T-helper 2 cell treated with Interferon-gamma antibody and Interleukin-4, amounts not matched to agents 5 μg/mL and 100 μg/mL, for 36 hours (primary cell): ENCODE data around the gene CPPED1.
"Not testable (repeated sequence)": the region's sequence is repeated elsewhere in the genome, so short reads cannot be mapped to it uniquely, and the experiment has no call there.

Experiments
- DNase-seq: peaks from one replicate; pipeline ENCODE4 v3.0.0; 2021; ENCODE audit warnings: low spot score
- H3K27ac Mint-ChIP-seq: one replicate; pipeline ENCODE4 v1.8.0; 2021; ENCODE audit warnings: mild to moderate bottlenecking, mixed read lengths
- H3K27me3 Mint-ChIP-seq: one replicate; pipeline ENCODE4 v1.8.0; 2021; ENCODE audit warnings: low read depth, mixed read lengths
- H3K36me3 Mint-ChIP-seq: one replicate; pipeline ENCODE4 v1.8.0; 2021; ENCODE audit warnings: low read depth, mixed read lengths
- H3K4me1 Mint-ChIP-seq: one replicate; pipeline ENCODE4 v1.8.0; 2021; ENCODE audit warnings: low read depth, mixed read lengths
- H3K4me3 Mint-ChIP-seq: one replicate; pipeline ENCODE4 v1.8.0; 2022; ENCODE audit warnings: mild to moderate bottlenecking, moderate library complexity, mixed read lengths
- H3K9me3 Mint-ChIP-seq: one replicate; pipeline ENCODE4 v1.8.0; 2021; ENCODE audit warnings: mixed read lengths

CPPED1 gene

GRCh38 chr16:12794486-12795387, 8.9 kb downstream of the CPPED1 start:
- H3K36me3 Mint-ChIP-seq: peaks cover 18% of the 10 kb centered on the region
- peaks cover 4% of the 10 kb centered on the region for H3K4me1 Mint-ChIP-seq
- no peak overlapping the region for H3K27ac Mint-ChIP-seq
- H3K4me3 Mint-ChIP-seq: no peak overlapping the region
- peaks cover 5% of the 10 kb centered on the region for H3K9me3 Mint-ChIP-seq
- DNase-seq: no peak
- no peaks in the 10 kb centered on the region for H3K27me3 Mint-ChIP-seq

GRCh38 chr16:12793865-12794240, 9.8 kb downstream of the CPPED1 start:
- Mint-ChIP-seq H3K4me3 (no peak overlapping the region), H3K4me1 (peaks cover 2% of the 10 kb centered on the region), H3K27ac (no peak overlapping the region)

GRCh38 chr16:12793120-12793864, 10.4 kb downstream of the CPPED1 start:
- H3K27me3 Mint-ChIP-seq: no peaks in the 10 kb centered on the region
- DNase-seq: no peak
- peaks cover 26% of the 10 kb centered on the region for H3K36me3 Mint-ChIP-seq
- H3K27ac Mint-ChIP-seq: no peak overlapping the region
- H3K9me3 Mint-ChIP-seq: peaks cover 5% of the 10 kb centered on the region
- H3K4me3 Mint-ChIP-seq: no peak overlapping the region
- no peaks in the 10 kb centered on the region for H3K4me1 Mint-ChIP-seq

More at GRCh38 chr16:12793865-12794240, 9.8 kb downstream of the CPPED1 start:
- Mint-ChIP-seq H3K36me3 (peaks cover 23% of the 10 kb centered on the region), H3K27me3 (no peaks in the 10 kb centered on the region), H3K9me3 (peaks cover 5% of the 10 kb centered on the region)
- no peak for DNase-seq

- H3K4me1 Mint-ChIP-seq, H3K27ac Mint-ChIP-seq, H3K27me3 Mint-ChIP-seq, H3K9me3 Mint-ChIP-seq, H3K4me3 Mint-ChIP-seq, DNase-seq: not testable (repeated sequence)
- H3K36me3 Mint-ChIP-seq: peaks cover 26% of the 10 kb centered on the region
Observed at GRCh38 chr16:12792528-12792927, 11.2 kb downstream of the CPPED1 start.

GRCh38 chr16:12791340-12791739, 12.3 kb downstream of the CPPED1 start:
- Mint-ChIP-seq H3K4me3 (no peak overlapping the region), H3K27ac (no peak overlapping the region), H3K9me3 (peaks cover 8% of the 10 kb centered on the region), H3K4me1 (no peaks in the 10 kb centered on the region), H3K27me3 (no peaks in the 10 kb centered on the region), H3K36me3 (peaks cover 26% of the 10 kb centered on the region)
- DNase-seq: no peak

GRCh38 chr16:12788758-12789157, 14.9 kb downstream of the CPPED1 start:
- H3K27ac Mint-ChIP-seq: no peak overlapping the region
- H3K4me3 Mint-ChIP-seq: no peak overlapping the region
- DNase-seq: no peak
- H3K27me3 Mint-ChIP-seq: no peaks in the 10 kb centered on the region
- H3K9me3 Mint-ChIP-seq: peaks cover 14% of the 10 kb centered on the region
- H3K36me3 Mint-ChIP-seq: peaks cover 35% of the 10 kb centered on the region
- H3K4me1 Mint-ChIP-seq: no peaks in the 10 kb centered on the region

- H3K36me3 Mint-ChIP-seq: peaks cover 26% of the 10 kb centered on the region
- H3K27ac Mint-ChIP-seq: no peak overlapping the region
- no peaks in the 10 kb centered on the region for H3K27me3 Mint-ChIP-seq
- peaks cover 13% of the 10 kb centered on the region for H3K9me3 Mint-ChIP-seq
- H3K4me3 Mint-ChIP-seq: no peak overlapping the region
- DNase-seq: no peak
- H3K4me1 Mint-ChIP-seq: peaks cover 2% of the 10 kb centered on the region
Observed at GRCh38 chr16:12786081-12786480, 17.6 kb downstream of the CPPED1 start.

- H3K4me1 Mint-ChIP-seq: peaks cover 2% of the 10 kb centered on the region
- H3K27ac Mint-ChIP-seq: no peak overlapping the region
- peaks cover 37% of the 10 kb centered on the region for H3K36me3 Mint-ChIP-seq
- peaks cover 13% of the 10 kb centered on the region for H3K9me3 Mint-ChIP-seq
- H3K4me3 Mint-ChIP-seq: no peak overlapping the region
- DNase-seq: no peak
- H3K27me3 Mint-ChIP-seq: no peaks in the 10 kb centered on the region
Observed at GRCh38 chr16:12784076-12784475, 19.6 kb downstream of the CPPED1 start.

GRCh38 chr16:12781777-12782176, 21.9 kb downstream of the CPPED1 start:
- no peak overlapping the region for H3K4me3 Mint-ChIP-seq
- H3K27me3 Mint-ChIP-seq: no peaks in the 10 kb centered on the region
- H3K4me1 Mint-ChIP-seq: peaks cover 2% of the 10 kb centered on the region
- peaks cover 12% of the 10 kb centered on the region for H3K9me3 Mint-ChIP-seq
- DNase-seq: no peak
- no peak overlapping the region for H3K27ac Mint-ChIP-seq
- H3K36me3 Mint-ChIP-seq: peaks cover 47% of the 10 kb centered on the region

- Mint-ChIP-seq H3K36me3 (peaks cover 56% of the 10 kb centered on the region), H3K27me3 (no peaks in the 10 kb centered on the region), H3K4me3 (no peak overlapping the region), H3K9me3 (peaks cover 12% of the 10 kb centered on the region), H3K27ac (no peak overlapping the region), H3K4me1 (peaks cover 2% of the 10 kb centered on the region)
- no peak for DNase-seq
Observed at GRCh38 chr16:12780467-12780866, 23.2 kb downstream of the CPPED1 start.

GRCh38 chr16:12778726-12779125, 25.0 kb downstream of the CPPED1 start:
- peaks cover 5% of the 10 kb centered on the region for H3K9me3 Mint-ChIP-seq
- H3K27ac Mint-ChIP-seq: no peak overlapping the region
- H3K4me3 Mint-ChIP-seq: no peak overlapping the region
- H3K36me3 Mint-ChIP-seq: peaks cover 63% of the 10 kb centered on the region
- no peaks in the 10 kb centered on the region for H3K27me3 Mint-ChIP-seq
- H3K4me1 Mint-ChIP-seq: peaks cover 2% of the 10 kb centered on the region
- no peak for DNase-seq

- Mint-ChIP-seq H3K4me3 (no peak overlapping the region), H3K27ac (no peak overlapping the region), H3K9me3 (peaks cover 3% of the 10 kb centered on the region), H3K27me3 (no peaks in the 10 kb centered on the region), H3K36me3 (peaks cover 54% of the 10 kb centered on the region), H3K4me1 (no peaks in the 10 kb centered on the region)
- no peak for DNase-seq
Observed at GRCh38 chr16:12775656-12776236, 27.9 kb downstream of the CPPED1 start.

- Mint-ChIP-seq H3K4me1 (no peaks in the 10 kb centered on the region), H3K9me3 (peaks cover 3% of the 10 kb centered on the region), H3K27me3 (no peaks in the 10 kb centered on the region), H3K27ac (no peak overlapping the region), H3K4me3 (no peak overlapping the region), H3K36me3 (peaks cover 37% of the 10 kb centered on the region)
- no peak for DNase-seq
Observed at GRCh38 chr16:12773221-12773620, 30.5 kb downstream of the CPPED1 start.

GRCh38 chr16:12771341-12771798, 32.3 kb downstream of the CPPED1 start:
- Mint-ChIP-seq H3K9me3 (no peaks in the 10 kb centered on the region), H3K27me3 (no peaks in the 10 kb centered on the region), H3K4me1 (no peaks in the 10 kb centered on the region), H3K4me3 (no peak overlapping the region), H3K36me3 (peaks cover 24% of the 10 kb centered on the region), H3K27ac (no peak overlapping the region)
- DNase-seq: no peak
